HepG2 (cell line): ENCODE results near the gene ADGRD1.

Experiments used
- ZFP36 ChIP-seq: fragments of 150-350 bp; IDR thresholded peaks from 2 replicates; pipeline ENCODE4 v1.6.1; 2018; ENCODE audit warnings: borderline replicate concordance, low read length, low read depth; ENCODE audit not compliant: partially characterized antibody
- ZKSCAN8 ChIP-seq: IDR thresholded peaks from 2 replicates; pipeline ENCODE4 v1.6.1; 2016; ENCODE audit warnings: borderline replicate concordance, missing genetic modification reagents, missing compliant biosample characterization
- ZNF547 ChIP-seq: sonication (generic); formaldehyde crosslinking; IDR thresholded peaks from 2 replicates; pipeline ENCODE4 v1.5.1; 2020; ENCODE audit warnings: mild to moderate bottlenecking, missing genetic modification reagents
- TF ChIP-seq, protein P1 (sequence below): sonication (generic); formaldehyde crosslinking; IDR thresholded peaks from 2 replicates; pipeline ENCODE4 v1.5.0; 2020; ENCODE audit warnings: mild to moderate bottlenecking, missing genetic modification reagents, moderate library complexity
- TF ChIP-seq, protein P2 (sequence below): sonication (generic); formaldehyde crosslinking; IDR thresholded peaks from 2 replicates; pipeline ENCODE4 v1.5.1; 2020; ENCODE audit warnings: missing genetic modification reagents, mild to moderate bottlenecking, borderline replicate concordance

- TF ChIP-seq ZKSCAN8 (CRISPR knock-in tag) (no peak), ZFP36 (no peak), ZNF547 (no peak)
- TF ChIP-seq, protein P1, sequence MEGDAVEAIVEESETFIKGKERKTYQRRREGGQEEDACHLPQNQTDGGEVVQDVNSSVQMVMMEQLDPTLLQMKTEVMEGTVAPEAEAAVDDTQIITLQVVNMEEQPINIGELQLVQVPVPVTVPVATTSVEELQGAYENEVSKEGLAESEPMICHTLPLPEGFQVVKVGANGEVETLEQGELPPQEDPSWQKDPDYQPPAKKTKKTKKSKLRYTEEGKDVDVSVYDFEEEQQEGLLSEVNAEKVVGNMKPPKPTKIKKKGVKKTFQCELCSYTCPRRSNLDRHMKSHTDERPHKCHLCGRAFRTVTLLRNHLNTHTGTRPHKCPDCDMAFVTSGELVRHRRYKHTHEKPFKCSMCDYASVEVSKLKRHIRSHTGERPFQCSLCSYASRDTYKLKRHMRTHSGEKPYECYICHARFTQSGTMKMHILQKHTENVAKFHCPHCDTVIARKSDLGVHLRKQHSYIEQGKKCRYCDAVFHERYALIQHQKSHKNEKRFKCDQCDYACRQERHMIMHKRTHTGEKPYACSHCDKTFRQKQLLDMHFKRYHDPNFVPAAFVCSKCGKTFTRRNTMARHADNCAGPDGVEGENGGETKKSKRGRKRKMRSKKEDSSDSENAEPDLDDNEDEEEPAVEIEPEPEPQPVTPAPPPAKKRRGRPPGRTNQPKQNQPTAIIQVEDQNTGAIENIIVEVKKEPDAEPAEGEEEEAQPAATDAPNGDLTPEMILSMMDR (CRISPR knock-in tag), result no peak
- TF ChIP-seq, protein P2, sequence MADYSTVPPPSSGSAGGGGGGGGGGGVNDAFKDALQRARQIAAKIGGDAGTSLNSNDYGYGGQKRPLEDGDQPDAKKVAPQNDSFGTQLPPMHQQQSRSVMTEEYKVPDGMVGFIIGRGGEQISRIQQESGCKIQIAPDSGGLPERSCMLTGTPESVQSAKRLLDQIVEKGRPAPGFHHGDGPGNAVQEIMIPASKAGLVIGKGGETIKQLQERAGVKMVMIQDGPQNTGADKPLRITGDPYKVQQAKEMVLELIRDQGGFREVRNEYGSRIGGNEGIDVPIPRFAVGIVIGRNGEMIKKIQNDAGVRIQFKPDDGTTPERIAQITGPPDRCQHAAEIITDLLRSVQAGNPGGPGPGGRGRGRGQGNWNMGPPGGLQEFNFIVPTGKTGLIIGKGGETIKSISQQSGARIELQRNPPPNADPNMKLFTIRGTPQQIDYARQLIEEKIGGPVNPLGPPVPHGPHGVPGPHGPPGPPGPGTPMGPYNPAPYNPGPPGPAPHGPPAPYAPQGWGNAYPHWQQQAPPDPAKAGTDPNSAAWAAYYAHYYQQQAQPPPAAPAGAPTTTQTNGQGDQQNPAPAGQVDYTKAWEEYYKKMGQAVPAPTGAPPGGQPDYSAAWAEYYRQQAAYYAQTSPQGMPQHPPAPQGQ, result no peak
Measured at GRCh38 chr12:130975116-130975515, 21.4 kb downstream of the ADGRD1 start.
